Pancreas (tissue), 10 donors: ENCODE measurements around the gene CFDP1. TPM values are rescaled to one million over a fixed set of nuclear protein-coding genes. Genes with fewer than 3 reads are reported as not detected.

Source experiments
- ATAC-seq, 4 donors: fragments of 200-7000 bp; cut with Tn5 transposase; one replicate each; pipeline versions ENCODE4 v1.8.0 to v1.9.1; 2020; ENCODE audit warnings: mild to moderate bottlenecking in 4 of 4, moderate library complexity in 4 of 4
- DNase-seq, 6 donors: peaks; one replicate each; pipeline ENCODE4 v3.0.0-alpha.2; 2020
- FAIRE-seq: peaks from 2 replicates; lab custom pipeline; 2012; peaks lifted over from hg19 to GRCh38; lab: Jason Lieb, UNC
- H3K27ac ChIP-seq, 4 donors: fragments of 200-600 bp; sonication (generic); 1 replicate in 3 of 4; 2 replicates in 1 of 4; pipeline versions ENCODE4 v1.5.0 to v1.8.0; 2020
- H3K27me3 ChIP-seq, 4 donors: fragments of 200-600 bp; one replicate each; pipeline ENCODE4 v1.8.0; 2021
- H3K36me3 ChIP-seq, 3 donors: fragments of 200-600 bp; sonication (generic) in 1 of 3; one replicate each; pipeline versions ENCODE4 v1.5.0 to v1.8.0; 2020 to 2021
- H3K4me1 ChIP-seq, 3 donors: fragments of 200-600 bp; one replicate each; pipeline ENCODE4 v1.8.0; 2021
- H3K4me3 ChIP-seq, 4 donors: fragments of 200-600 bp; sonication (generic) in 2 of 4; one replicate each; pipeline versions ENCODE4 v1.5.0 to v1.8.0; 2020 to 2021
- H3K9me3 ChIP-seq, 4 donors: fragments of 200-600 bp; one replicate each; pipeline ENCODE4 v1.8.0; 2021
- CTCF ChIP-seq, 4 donors: fragments of 200-600 bp; sonication (generic) in 3 of 4; IDR thresholded peaks; one replicate each; pipeline versions ENCODE4 v1.5.0 to v1.8.0; 2021; ENCODE audit warnings: antibody characterized with exemption in 4 of 4
- WGBS, 2 donors: extraction: QIAGEN DNeasy Blood & Tissue Kit; methylation state at CpG; one replicate each; pipeline ENCODE4 v1.1.7; 2013; 5-methylcytosine and 5-hydroxymethylcytosine counted together
- intact Hi-C, 3 donors: fragments of 100-400 bp; cut with DNase I; formaldehyde crosslinking; loops; one replicate each; pipeline versions ENCODE4 v1.11.1 to v1.14.2; 2022
- polyA plus RNA-seq, 2 donors: library from polyadenylated mRNA; stranded (reverse); fragments of 200-250 nt; gene quantifications; one replicate each; pipeline ENCODE4 v1.2.3, GENCODE V29; 2013
- total RNA-seq, 6 donors: library from RNA; stranded (reverse); fragmentation: NEBNext Ultra II Directional in 4 of 6; extraction: Animal tissue kit (Norgen Biotek cat#: 25700) in 4 of 6; gene quantifications; one replicate each; pipeline versions ENCODE4 v1.2.1 to v1.2.4, GENCODE V29; 2021 to 2023
- donor health status: healthy with polysubstance abuse.
- donor health status: DM: no; HTN: no; CAD: no; lungs with moderate emphysema.
- donor health status: DM: no; HTN: no; CAD: no.
- donor health status: control.
- donor health status: control.
- donor health status: Bipolar disorder and iron deficiency.
- donor health status: DM: yes; HTN: yes; CAD: no.
- donor health status: DM: no; HTN: no; CAD: no.
- donor health status: DM: no; HTN: no; CAD: no.
- donor health status: DM: yes; HTN: yes; CAD: no.

Gene CFDP1
- total and polyA plus RNA-seq, 8 donors = 19.3 to 57.5 (median 25.6) TPM

- ATAC-seq (no peak), FAIRE-seq (no peak), DNase-seq (no peak)
- H3K4me3 ChIP-seq = no peak overlapping the region
- WGBS, 2 donors = 70 to 73% methylated on average over 4 of the region's 4 CpGs
- no peaks in the 10 kb centered on the region for H3K27me3 ChIP-seq
- TF ChIP-seq CTCF (IDR thresholded peaks at IDR 0.05) = no peak
- intact Hi-C loops = no loop called here
- H3K9me3 ChIP-seq = no peaks in the 10 kb centered on the region
- no peak overlapping the region for H3K27ac ChIP-seq
- H3K4me1 ChIP-seq = peaks cover 0 to under 1% (median 0%) of the 10 kb centered on the region in 3 donors
- H3K36me3 ChIP-seq = peaks cover 0 to 11% (median 6%) of the 10 kb centered on the region in 3 donors
Observed at GRCh38 chr16:75406943-75407342, 26.4 kb downstream of the CFDP1 start.

- Histone ChIP-seq H3K36me3 (no peaks in the 10 kb centered on the region), H3K27me3 (no peaks in the 10 kb centered on the region), H3K4me1 (peaks cover 0 to 7% (median 0%) of the 10 kb centered on the region in 3 donors), H3K4me3 (no peak overlapping the region), H3K27ac (peak overlapping the region in 2 of 4 donors; percentile 47 to 68), H3K9me3 (no peaks in the 10 kb centered on the region)
- FAIRE-seq (peak; percentile 78), DNase-seq (no peak), ATAC-seq (peak; percentile 44 to 76 (median 74))
- WGBS, 2 donors = 34 to 37% methylated on average over 3 of the region's 3 CpGs
- intact Hi-C loops = no loop called here
- TF ChIP-seq CTCF (IDR thresholded peaks at IDR 0.05) = peak in 3 of 4 donors; percentile 18 to 39 (median 32)
Observed at GRCh38 chr16:75402821-75403475, 30.4 kb downstream of the CFDP1 start.

GRCh38 chr16:75402159-75402820 is 31.0 kb downstream of the CFDP1 start:
- Histone ChIP-seq H3K36me3 (no peaks in the 10 kb centered on the region), H3K9me3 (no peaks in the 10 kb centered on the region), H3K27ac (peak overlapping the region in 2 of 4 donors; percentile 47 to 68), H3K4me3 (no peak overlapping the region), H3K27me3 (no peaks in the 10 kb centered on the region), H3K4me1 (peaks cover 0 to 7% (median 0%) of the 10 kb centered on the region in 3 donors)
- intact Hi-C loops = no loop called here
- no peak for TF ChIP-seq CTCF (IDR thresholded peaks at IDR 0.05)
- FAIRE-seq (no peak), ATAC-seq (peak in 3 of 4 donors; percentile 66 to 82 (median 71)), DNase-seq (no peak)
- WGBS, 2 donors = 35 to 39% methylated on average over 2 of the region's 2 CpGs

- no peak for FAIRE-seq
- Histone ChIP-seq H3K4me3 (no peak overlapping the region), H3K27me3 (no peaks in the 10 kb centered on the region), H3K27ac (peak overlapping the region in 2 of 4 donors; percentile 27 to 68), H3K36me3 (no peaks in the 10 kb centered on the region), H3K9me3 (no peaks in the 10 kb centered on the region), H3K4me1 (peaks cover 0 to 7% (median 0%) of the 10 kb centered on the region in 3 donors)
- ATAC-seq = peak; percentile 8 to 58 (median 31)
- DNase-seq = no peak
- no peak for TF ChIP-seq CTCF (IDR thresholded peaks at IDR 0.05)
- intact Hi-C loops = no loop called here
Observed at GRCh38 chr16:75401691-75402090, 31.6 kb downstream of the CFDP1 start.
